ENCODE results near the gene KCTD12. TPM values are rescaled to one million over a fixed set of nuclear protein-coding genes. Genes with fewer than 3 reads are reported as not detected.
"Not testable (repeated sequence)": the region's sequence is repeated elsewhere in the genome, so short reads cannot be mapped to it uniquely, and the experiment has no call there.

Gene KCTD12
- polyA plus RNA-seq, 3 donors, result 30.9 to 67.1 (median 31.2) TPM

GRCh38 chr13:76903544-76904162 is 17.4 kb upstream of the KCTD12 start:
- H3K36me3 ChIP-seq (replicated peaks in 1 of 2; ENCODE audit: control insufficient read depth in 1 of 2, insufficient read depth in 2 of 2, low read length in 2 of 2), result no peaks in the 10 kb centered on the region
- H2AFZ ChIP-seq (ENCODE audit: insufficient read depth, low read depth, low read length, poor library complexity, severe bottlenecking), result no peak overlapping the region
- Mint-ChIP-seq H3K27ac (no peak overlapping the region), H3K27me3 (ENCODE audit: low read depth in 3 of 3) (peaks cover 4 to 8% (median 6%) of the 10 kb centered on the region in 3 donors), H3K4me1 (peaks cover 4% of the 10 kb centered on the region), H3K9me3 (peaks cover 8 to 12% (median 9%) of the 10 kb centered on the region in 7 donors), H3K4me3 (no peak overlapping the region), H3K36me3 (peaks cover 0 to 8% of the 10 kb centered on the region in 2 donors)
- H3K27ac ChIP-seq (ENCODE audit: low read depth in 1 of 2, low read length in 2 of 2), result no peak overlapping the region
- intact Hi-C loops (cut with micrococcal nuclease), result loop anchor here (5.0 to 10.0 kb wide), 4 partner anchors 236 to 1206 kb away; no protein-coding TSS in a partner anchor
- WGBS (ENCODE audit: insufficient coverage), result no CpG with 5 or more reads among the region's 3 CpGs
- no peaks in the 10 kb centered on the region for H4K20me1 ChIP-seq (ENCODE audit: insufficient read depth, low read length)
- H3K4me3 ChIP-seq (replicated peaks in 1 of 3; ENCODE audit: low read depth in 2 of 3, low read length in 3 of 3), result no peak overlapping the region
- peak; percentile 99 for TF ChIP-seq CTCF (IDR thresholded peaks at IDR 0.05)
- DNase-seq, result peak; percentile 79 to 88 (median 82)
- H3K79me2 ChIP-seq (ENCODE audit: insufficient read depth, low read length), result no peaks in the 10 kb centered on the region
- H3K4me2 ChIP-seq (replicated peaks; ENCODE audit: extremely low read depth, low read length, poor library complexity, severe bottlenecking), result no peak overlapping the region
- peaks cover 4 to 10% of the 10 kb centered on the region in 2 donors for H3K9me3 ChIP-seq (replicated peaks in 1 of 2; ENCODE audit: control insufficient read depth in 1 of 2, insufficient read depth in 1 of 2, low read length in 2 of 2)
- no peaks in the 10 kb centered on the region for H3K4me1 ChIP-seq (ENCODE audit: control insufficient read depth in 1 of 2, insufficient read depth in 2 of 2, low read length in 2 of 2)
- no peak overlapping the region for H3K9ac ChIP-seq (ENCODE audit: insufficient read depth, low read length, poor library complexity, severe bottlenecking)
- H3K27me3 ChIP-seq (ENCODE audit: control insufficient read depth in 2 of 2, insufficient read depth in 2 of 2, low read length in 2 of 2), result peaks cover 0 to 6% of the 10 kb centered on the region in 2 donors

GRCh38 chr13:76899066-76899465 is 12.9 kb upstream of the KCTD12 start:
- H3K27me3 Mint-ChIP-seq (ENCODE audit: low read depth in 3 of 3); H3K9ac ChIP-seq (ENCODE audit: insufficient read depth, low read length, poor library complexity, severe bottlenecking); H3K4me3 Mint-ChIP-seq; H3K4me2 ChIP-seq (replicated peaks; ENCODE audit: extremely low read depth, low read length, poor library complexity, severe bottlenecking); H3K4me3 ChIP-seq (replicated peaks in 1 of 3; ENCODE audit: low read depth in 2 of 3, low read length in 3 of 3); H4K20me1 ChIP-seq (ENCODE audit: insufficient read depth, low read length); H3K36me3 ChIP-seq (replicated peaks in 1 of 2; ENCODE audit: control insufficient read depth in 1 of 2, insufficient read depth in 2 of 2, low read length in 2 of 2); H3K4me1 ChIP-seq (ENCODE audit: control insufficient read depth in 1 of 2, insufficient read depth in 2 of 2, low read length in 2 of 2); H3K79me2 ChIP-seq (ENCODE audit: insufficient read depth, low read length); H2AFZ ChIP-seq (ENCODE audit: insufficient read depth, low read depth, low read length, poor library complexity, severe bottlenecking); DNase-seq; H3K27ac ChIP-seq (ENCODE audit: low read depth in 1 of 2, low read length in 2 of 2); H3K27me3 ChIP-seq (ENCODE audit: control insufficient read depth in 2 of 2, insufficient read depth in 2 of 2, low read length in 2 of 2): not testable (repeated sequence)
- H3K9me3 ChIP-seq (replicated peaks in 1 of 2; ENCODE audit: control insufficient read depth in 1 of 2, insufficient read depth in 1 of 2, low read length in 2 of 2), result peaks cover 12 to 16% of the 10 kb centered on the region in 2 donors
- 100% methylated on average over 4 of the region's 4 CpGs for WGBS (ENCODE audit: insufficient coverage)
- Mint-ChIP-seq H3K36me3 (peaks cover 0 to 10% of the 10 kb centered on the region in 2 donors), H3K9me3 (peaks cover 14 to 28% (median 22%) of the 10 kb centered on the region in 7 donors), H3K4me1 (peaks cover 15% of the 10 kb centered on the region), H3K27ac (peak overlapping the region in 1 of 7 donors; percentile 13)
- intact Hi-C loops (cut with micrococcal nuclease), result loop anchor here in 1 of 2 donors (10.0 kb wide), 1 partner anchor 94 kb away; no protein-coding TSS in a partner anchor

GRCh38 chr13:76897171-76897570 is 11.0 kb upstream of the KCTD12 start:
- H4K20me1 ChIP-seq (ENCODE audit: insufficient read depth, low read length); H3K79me2 ChIP-seq (ENCODE audit: insufficient read depth, low read length); H3K27me3 Mint-ChIP-seq (ENCODE audit: low read depth in 3 of 3); H3K4me3 ChIP-seq (replicated peaks in 1 of 3; ENCODE audit: low read depth in 2 of 3, low read length in 3 of 3); H3K27ac ChIP-seq (ENCODE audit: low read depth in 1 of 2, low read length in 2 of 2); H2AFZ ChIP-seq (ENCODE audit: insufficient read depth, low read depth, low read length, poor library complexity, severe bottlenecking); DNase-seq; H3K27ac Mint-ChIP-seq; H3K4me2 ChIP-seq (replicated peaks; ENCODE audit: extremely low read depth, low read length, poor library complexity, severe bottlenecking); H3K4me3 Mint-ChIP-seq; H3K9ac ChIP-seq (ENCODE audit: insufficient read depth, low read length, poor library complexity, severe bottlenecking); H3K27me3 ChIP-seq (ENCODE audit: control insufficient read depth in 2 of 2, insufficient read depth in 2 of 2, low read length in 2 of 2); H3K36me3 ChIP-seq (replicated peaks in 1 of 2; ENCODE audit: control insufficient read depth in 1 of 2, insufficient read depth in 2 of 2, low read length in 2 of 2): not testable (repeated sequence)
- Mint-ChIP-seq H3K4me1 (peaks cover 13% of the 10 kb centered on the region), H3K9me3 (peaks cover 14 to 28% (median 22%) of the 10 kb centered on the region in 7 donors), H3K36me3 (peaks cover 0 to 10% of the 10 kb centered on the region in 2 donors)
- H3K9me3 ChIP-seq (replicated peaks in 1 of 2; ENCODE audit: control insufficient read depth in 1 of 2, insufficient read depth in 1 of 2, low read length in 2 of 2), result peaks cover 12 to 16% of the 10 kb centered on the region in 2 donors
- H3K4me1 ChIP-seq (ENCODE audit: control insufficient read depth in 1 of 2, insufficient read depth in 2 of 2, low read length in 2 of 2), result peaks cover 9 to 10% of the 10 kb centered on the region in 2 donors
- intact Hi-C loops (cut with micrococcal nuclease), result loop anchor here in 1 of 2 donors (10.0 kb wide), 1 partner anchor 92 kb away; no protein-coding TSS in a partner anchor
